K562 (cell line): ENCODE results near the gene FADS6. TPM values are rescaled to one million over a fixed set of nuclear protein-coding genes. Genes with fewer than 3 reads are reported as not detected.
A peak's percentile ranks its signal among the peaks of the same experiment; 100 is the strongest.

ENCODE experiments used
- KHSRP ChIP-seq: fragments of 450-650 bp; IDR thresholded peaks from 2 replicates; pipeline ENCODE4 v1.6.1; 2017
- NCOA1 ChIP-seq: fragments of 450-650 bp; IDR thresholded peaks from 2 replicates; pipeline ENCODE4 v1.6.1; 2016; ENCODE audit warnings: low read depth
- SMAD4 ChIP-seq: fragments of 250-450 bp; sonication (Bioruptor Pico); conservative IDR thresholded peaks from 2 replicates; pipeline ENCODE4 v1.8.0; 2021; ENCODE audit warnings: inconsistent platforms, mild to moderate bottlenecking, moderate library complexity
- TEAD2 ChIP-seq: fragments of 450-650 bp; IDR thresholded peaks from 2 replicates; pipeline ENCODE4 v1.6.1; 2016; ENCODE audit warnings: missing genetic modification characterization, control low read depth, missing compliant biosample characterization
- TFAP4 ChIP-seq: sonication (generic); formaldehyde crosslinking; IDR thresholded peaks from 2 replicates; pipeline ENCODE4 v1.8.0; 2022; ENCODE audit warnings: missing genetic modification reagents, mild to moderate bottlenecking, moderate library complexity, borderline replicate concordance
- ZSCAN29 ChIP-seq: fragments of 450-650 bp; IDR thresholded peaks from 2 replicates; pipeline ENCODE4 v1.6.1; 2017
- polyA plus RNA-seq, 8 experiments: library from polyadenylated mRNA; depleted of rRNA in 4 of 8; stranded (reverse) in 5 of 8; unstranded in 3 of 8; fragments of >200 nt; fragmentation: Nextera tagmentation in 2 of 8; fragmentation: Illumina TruSeq in 1 of 8; extraction: Ambion mirVana in 2 of 8; extraction: Trizol in 1 of 8; gene quantifications; 2 replicates each; pipeline versions ENCODE4 v1.2.1 to v1.2.3, GENCODE V29; 2011 to 2014; ENCODE audit warnings: inconsistent platforms in 1 of 8, missing spikeins in 1 of 8
- total RNA-seq, 7 experiments: library from RNA; depleted of rRNA in 6 of 7; stranded (reverse); fragments of >200 nt in 6 of 7; fragmentation: Illumina TruSeq in 2 of 7; extraction: Trizol in 2 of 7; gene quantifications; 2 replicates each; pipeline versions ENCODE4 v1.2.1 to v1.2.3, GENCODE V29; 2011 to 2021; ENCODE audit warnings: low replicate concordance in 1 of 7
- TF ChIP-seq, protein P1 (sequence below), 2 experiments: fragments of 450-650 bp; IDR thresholded peaks; 2 replicates each; pipeline ENCODE4 v1.6.1; 2016; ENCODE audit warnings: mild to moderate bottlenecking in 2 of 2, borderline replicate concordance in 1 of 2, low read depth in 1 of 2, moderate library complexity in 1 of 2
- TF ChIP-seq, protein P2 (sequence below): IDR thresholded peaks from 2 replicates; pipeline ENCODE4 v1.6.1; 2016; ENCODE audit warnings: missing genetic modification characterization, missing compliant biosample characterization
- TF ChIP-seq, protein P3 (sequence below), 2 experiments: fragments of 200-800 bp in 1 of 2; sonication (Bioruptor generic) in 1 of 2; sonication (generic) in 1 of 2; formaldehyde crosslinking in 1 of 2; IDR thresholded peaks in 1 of 2; conservative IDR thresholded peaks in 1 of 2; 2 replicates each; pipeline versions ENCODE4 v1.5.0 to v1.6.1; 2016 to 2020; ENCODE audit warnings: missing compliant biosample characterization in 1 of 2, missing genetic modification characterization in 1 of 2, missing genetic modification reagents in 1 of 2

The FADS6 gene
- total and polyA plus RNA-seq, 9 of the 15 experiments (the other 6 are each of a cell fraction or from before 2014, with no cell fraction given) = 0.18 to 0.22 TPM; not detected in 7

DNA sequence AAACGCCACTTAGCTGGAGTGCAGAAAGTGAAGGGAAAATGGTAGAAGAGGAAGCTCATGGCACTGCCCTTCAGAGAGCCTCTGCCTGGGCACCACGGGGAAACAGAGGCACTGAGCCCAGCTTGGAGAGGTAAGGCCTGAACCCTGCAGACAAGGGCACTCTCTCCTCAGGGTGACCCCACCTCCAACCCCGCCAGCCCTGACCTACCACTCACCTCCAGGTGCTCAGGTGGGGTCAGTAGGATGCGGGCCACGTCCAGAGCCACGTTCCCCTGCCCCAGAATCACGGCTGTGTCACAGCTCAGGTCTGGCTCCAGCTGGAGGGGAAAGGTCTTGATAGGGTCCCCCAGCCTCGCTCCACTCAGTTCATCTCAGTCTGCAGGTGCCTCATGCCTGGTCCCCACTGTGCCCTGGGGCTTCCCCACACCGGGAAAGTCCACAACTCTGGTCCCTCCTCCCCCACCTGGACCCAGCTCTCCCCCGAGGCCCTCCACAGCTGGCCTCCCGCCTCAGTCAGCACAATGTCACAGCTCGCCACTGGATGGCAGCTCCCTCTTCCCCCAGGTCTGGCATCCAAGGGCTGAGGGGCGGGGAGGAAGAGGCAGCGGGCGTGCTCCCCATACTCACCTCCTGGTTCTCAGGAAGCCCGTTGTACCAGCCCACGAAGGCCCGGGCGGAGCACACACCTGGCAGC lies 27.8 kb downstream of the FADS6 start (continued):
- TF ChIP-seq, protein P1, sequence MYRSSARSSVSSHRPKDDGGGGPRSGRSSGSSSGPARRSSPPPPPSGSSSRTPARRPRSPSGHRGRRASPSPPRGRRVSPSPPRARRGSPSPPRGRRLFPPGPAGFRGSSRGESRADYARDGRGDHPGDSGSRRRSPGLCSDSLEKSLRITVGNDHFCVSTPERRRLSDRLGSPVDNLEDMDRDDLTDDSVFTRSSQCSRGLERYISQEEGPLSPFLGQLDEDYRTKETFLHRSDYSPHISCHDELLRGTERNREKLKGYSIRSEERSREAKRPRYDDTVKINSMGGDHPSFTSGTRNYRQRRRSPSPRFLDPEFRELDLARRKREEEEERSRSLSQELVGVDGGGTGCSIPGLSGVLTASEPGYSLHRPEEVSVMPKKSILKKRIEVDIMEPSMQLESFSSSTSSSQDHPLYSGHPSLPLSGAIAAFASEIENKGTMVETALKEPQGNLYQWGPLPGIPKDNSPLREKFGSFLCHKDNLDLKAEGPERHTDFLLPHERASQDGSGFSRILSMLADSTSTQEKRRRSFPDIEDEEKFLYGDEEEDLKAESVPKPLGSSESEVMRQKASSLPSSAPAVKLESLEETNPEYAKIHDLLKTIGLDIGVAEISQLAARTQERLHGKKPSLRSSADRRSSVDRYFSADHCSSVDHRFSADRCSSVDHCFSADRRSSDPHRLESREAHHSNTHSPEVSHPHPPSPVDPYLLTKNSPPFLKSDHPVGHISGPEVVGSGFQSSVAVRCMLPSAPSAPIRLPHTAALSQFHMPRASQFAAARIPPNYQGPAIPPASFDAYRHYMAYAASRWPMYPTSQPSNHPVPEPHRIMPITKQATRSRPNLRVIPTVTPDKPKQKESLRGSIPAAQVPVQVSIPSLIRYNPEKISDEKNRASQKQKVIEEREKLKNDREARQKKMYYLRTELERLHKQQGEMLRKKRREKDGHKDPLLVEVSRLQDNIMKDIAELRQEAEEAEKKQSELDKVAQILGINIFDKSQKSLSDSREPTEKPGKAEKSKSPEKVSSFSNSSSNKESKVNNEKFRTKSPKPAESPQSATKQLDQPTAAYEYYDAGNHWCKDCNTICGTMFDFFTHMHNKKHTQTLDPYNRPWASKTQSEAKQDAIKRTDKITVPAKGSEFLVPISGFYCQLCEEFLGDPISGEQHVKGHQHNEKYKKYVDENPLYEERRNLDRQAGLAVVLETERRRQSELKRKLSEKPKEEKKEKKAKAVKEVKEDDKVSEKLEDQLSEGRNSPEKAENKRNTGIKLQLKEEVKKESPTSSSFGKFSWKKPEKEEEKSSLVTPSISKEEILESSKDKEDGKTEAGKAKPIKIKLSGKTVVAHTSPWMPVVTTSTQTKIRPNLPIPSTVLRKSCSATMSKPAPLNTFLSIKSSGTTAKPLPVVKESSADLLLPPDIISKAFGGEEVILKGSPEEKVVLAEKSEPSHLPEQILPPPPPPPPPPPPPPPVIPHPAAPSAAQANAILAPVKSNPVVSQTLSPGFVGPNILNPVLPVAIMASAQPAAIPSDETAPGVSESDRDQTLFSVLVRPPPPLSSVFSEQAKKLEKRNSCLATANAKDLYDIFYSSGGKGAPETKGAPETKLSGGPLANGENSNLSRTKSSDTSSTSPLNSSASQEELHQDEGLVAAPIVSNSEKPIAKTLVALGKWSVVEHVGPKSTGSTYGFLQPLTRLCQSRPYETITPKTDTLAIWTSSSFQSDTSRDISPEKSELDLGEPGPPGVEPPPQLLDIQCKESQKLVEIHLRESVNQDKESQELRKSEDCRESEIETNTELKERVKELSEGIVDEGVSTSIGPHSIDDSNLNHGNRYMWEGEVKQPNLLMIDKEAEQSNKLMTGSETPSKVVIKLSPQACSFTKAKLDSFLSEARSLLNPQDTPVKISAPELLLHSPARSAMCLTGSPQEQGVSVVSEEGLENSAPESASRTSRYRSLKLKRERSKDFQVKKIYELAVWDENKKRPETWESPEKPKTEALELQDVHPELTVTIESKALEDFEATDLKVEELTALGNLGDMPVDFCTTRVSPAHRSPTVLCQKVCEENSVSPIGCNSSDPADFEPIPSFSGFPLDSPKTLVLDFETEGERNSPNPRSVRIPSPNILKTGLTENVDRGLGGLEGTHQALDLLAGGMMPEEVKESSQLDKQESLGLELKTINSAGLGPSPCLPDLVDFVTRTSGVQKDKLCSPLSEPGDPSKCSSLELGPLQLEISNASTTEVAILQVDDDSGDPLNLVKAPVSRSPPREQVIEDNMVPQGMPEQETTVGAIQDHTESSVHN (IDR thresholded peaks at IDR 0.05; ENCODE audit: borderline replicate concordance in 1 of 2, low read depth in 1 of 2) = no peak
- TF ChIP-seq ZSCAN29 (no peak), TEAD2 (no peak), KHSRP (no peak), SMAD4 (CRISPR knock-in tag) (no peak), TFAP4 (CRISPR knock-in tag) (no peak), NCOA1 (no peak)
- TF ChIP-seq, protein P2, sequence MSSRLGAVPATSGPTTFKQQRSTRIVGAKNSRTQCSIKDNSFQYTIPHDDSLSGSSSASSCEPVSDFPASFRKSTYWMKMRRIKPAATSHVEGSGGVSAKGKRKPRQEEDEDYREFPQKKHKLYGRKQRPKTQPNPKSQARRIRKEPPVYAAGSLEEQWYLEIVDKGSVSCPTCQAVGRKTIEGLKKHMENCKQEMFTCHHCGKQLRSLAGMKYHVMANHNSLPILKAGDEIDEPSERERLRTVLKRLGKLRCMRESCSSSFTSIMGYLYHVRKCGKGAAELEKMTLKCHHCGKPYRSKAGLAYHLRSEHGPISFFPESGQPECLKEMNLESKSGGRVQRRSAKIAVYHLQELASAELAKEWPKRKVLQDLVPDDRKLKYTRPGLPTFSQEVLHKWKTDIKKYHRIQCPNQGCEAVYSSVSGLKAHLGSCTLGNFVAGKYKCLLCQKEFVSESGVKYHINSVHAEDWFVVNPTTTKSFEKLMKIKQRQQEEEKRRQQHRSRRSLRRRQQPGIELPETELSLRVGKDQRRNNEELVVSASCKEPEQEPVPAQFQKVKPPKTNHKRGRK (tag) = 0 out of 2 replicates have a peak, but pooled peaks have one; percentile 4
- TF ChIP-seq, protein P3, sequence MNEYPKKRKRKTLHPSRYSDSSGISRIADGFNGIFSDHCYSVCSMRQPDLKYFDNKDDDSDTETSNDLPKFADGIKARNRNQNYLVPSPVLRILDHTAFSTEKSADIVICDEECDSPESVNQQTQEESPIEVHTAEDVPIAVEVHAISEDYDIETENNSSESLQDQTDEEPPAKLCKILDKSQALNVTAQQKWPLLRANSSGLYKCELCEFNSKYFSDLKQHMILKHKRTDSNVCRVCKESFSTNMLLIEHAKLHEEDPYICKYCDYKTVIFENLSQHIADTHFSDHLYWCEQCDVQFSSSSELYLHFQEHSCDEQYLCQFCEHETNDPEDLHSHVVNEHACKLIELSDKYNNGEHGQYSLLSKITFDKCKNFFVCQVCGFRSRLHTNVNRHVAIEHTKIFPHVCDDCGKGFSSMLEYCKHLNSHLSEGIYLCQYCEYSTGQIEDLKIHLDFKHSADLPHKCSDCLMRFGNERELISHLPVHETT (CRISPR knock-in tag; conservative IDR thresholded peaks at IDR 0.05 in 1 of 2, IDR thresholded peaks at IDR 0.05 in 1 of 2) = no peak
- TF ChIP-seq, all 486 proteins: peak for 4
